ENCODE results near the gene DNAI2.

Gene DNAI2

GRCh38 chr17:74339537-74340195 lies 65.6 kb downstream of the DNAI2 start:
- Histone ChIP-seq H3K9me2 (replicated peaks; ENCODE audit: low read depth, low read length) (no peaks in the 10 kb centered on the region), H3K79me2 (ENCODE audit: insufficient read depth, low read length) (no peaks in the 10 kb centered on the region), H3K9ac (ENCODE audit: low read depth, low read length, poor library complexity, severe bottlenecking) (no peak overlapping the region), H3K27me3 (ENCODE audit: insufficient read depth, low read length, poor library complexity, severe bottlenecking) (no peaks in the 10 kb centered on the region), H3F3A (ENCODE audit: low read depth) (no peaks in the 10 kb centered on the region), H3K36me3 (ENCODE audit: insufficient read depth, low read length) (no peaks in the 10 kb centered on the region), H3K4me1 (ENCODE audit: insufficient read depth, low read length, poor library complexity, severe bottlenecking) (no peaks in the 10 kb centered on the region), H4K20me1 (ENCODE audit: insufficient read depth, low read length, poor library complexity, severe bottlenecking) (no peaks in the 10 kb centered on the region), H2AFZ (ENCODE audit: low read length) (no peak overlapping the region), H3K9me3 (ENCODE audit: insufficient read depth, low read depth, low read length) (no peaks in the 10 kb centered on the region), H3K4me2 (ENCODE audit: low read depth, low read length, poor library complexity, severe bottlenecking) (no peak overlapping the region), H3K4me3 (ENCODE audit: low read length, poor library complexity, severe bottlenecking) (no peak overlapping the region)
- TF ChIP-seq CTCF (conservative IDR thresholded peaks at IDR 0.05; ENCODE audit: low read length) (no peak), EZH2phosphoT487 (IDR thresholded peaks at IDR 0.05; ENCODE audit: borderline replicate concordance) (no peak)

GRCh38 chr17:74340470-74341023 lies 66.5 kb downstream of the DNAI2 start:
- no peak overlapping the region for H3K9ac ChIP-seq (ENCODE audit: low read depth, low read length, poor library complexity, severe bottlenecking)

DNA sequence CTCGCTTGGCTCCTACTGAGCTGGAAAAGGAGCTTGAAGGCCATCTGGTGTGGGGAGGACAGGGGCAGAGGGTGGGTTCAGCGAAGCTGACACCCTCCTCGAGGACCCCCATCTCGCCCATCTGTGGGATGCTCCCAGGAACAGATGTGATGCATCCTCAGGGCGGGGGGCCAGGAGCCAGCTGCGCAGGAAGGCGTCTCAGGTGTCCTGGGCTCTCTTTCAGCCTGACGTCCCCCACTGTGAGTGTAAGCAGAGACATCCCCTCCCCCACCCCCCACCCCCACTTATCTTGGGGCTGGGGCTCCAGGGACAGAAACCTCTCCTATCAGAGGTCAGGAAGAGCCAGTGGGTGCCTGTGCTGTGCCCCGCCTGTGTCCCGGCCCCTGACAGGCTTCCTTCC lies 68.2 kb downstream of the DNAI2 start:
- no peak overlapping the region for H3K9ac ChIP-seq (ENCODE audit: low read depth, low read length, poor library complexity, severe bottlenecking)
- no peaks in the 10 kb centered on the region for H3K79me2 ChIP-seq (ENCODE audit: insufficient read depth, low read length)
- no peak overlapping the region for H2AFZ ChIP-seq (ENCODE audit: low read length)
- H3K36me3 ChIP-seq (ENCODE audit: insufficient read depth, low read length): no peaks in the 10 kb centered on the region
- H3K27me3 ChIP-seq (ENCODE audit: insufficient read depth, low read length, poor library complexity, severe bottlenecking): no peaks in the 10 kb centered on the region
- H4K20me1 ChIP-seq (ENCODE audit: insufficient read depth, low read length, poor library complexity, severe bottlenecking): no peaks in the 10 kb centered on the region
- H3K9me2 ChIP-seq (replicated peaks; ENCODE audit: low read depth, low read length): no peaks in the 10 kb centered on the region
- H3K4me2 ChIP-seq (ENCODE audit: low read depth, low read length, poor library complexity, severe bottlenecking): no peak overlapping the region
- H3K4me3 ChIP-seq (ENCODE audit: low read length, poor library complexity, severe bottlenecking): no peak overlapping the region
- no peaks in the 10 kb centered on the region for H3K4me1 ChIP-seq (ENCODE audit: insufficient read depth, low read length, poor library complexity, severe bottlenecking)
- no peaks in the 10 kb centered on the region for H3K9me3 ChIP-seq (ENCODE audit: insufficient read depth, low read depth, low read length)
- TF ChIP-seq CTCF (conservative IDR thresholded peaks at IDR 0.05; ENCODE audit: low read length) (no peak), EZH2phosphoT487 (IDR thresholded peaks at IDR 0.05; ENCODE audit: borderline replicate concordance) (no peak)
- no peaks in the 10 kb centered on the region for H3F3A ChIP-seq (ENCODE audit: low read depth)

More at GRCh38 chr17:74340470-74341023, 66.5 kb downstream of the DNAI2 start:
- no peaks in the 10 kb centered on the region for H3K4me1 ChIP-seq (ENCODE audit: insufficient read depth, low read length, poor library complexity, severe bottlenecking)
- no peak overlapping the region for H3K4me2 ChIP-seq (ENCODE audit: low read depth, low read length, poor library complexity, severe bottlenecking)
- H3K36me3 ChIP-seq (ENCODE audit: insufficient read depth, low read length): no peaks in the 10 kb centered on the region
- no peaks in the 10 kb centered on the region for H3K27me3 ChIP-seq (ENCODE audit: insufficient read depth, low read length, poor library complexity, severe bottlenecking)
- H3K79me2 ChIP-seq (ENCODE audit: insufficient read depth, low read length): no peaks in the 10 kb centered on the region
- H4K20me1 ChIP-seq (ENCODE audit: insufficient read depth, low read length, poor library complexity, severe bottlenecking): no peaks in the 10 kb centered on the region
- no peaks in the 10 kb centered on the region for H3K9me3 ChIP-seq (ENCODE audit: insufficient read depth, low read depth, low read length)
- no peak overlapping the region for H3K4me3 ChIP-seq (ENCODE audit: low read length, poor library complexity, severe bottlenecking)
- no peak overlapping the region for H2AFZ ChIP-seq (ENCODE audit: low read length)
- H3F3A ChIP-seq (ENCODE audit: low read depth): no peaks in the 10 kb centered on the region
- TF ChIP-seq CTCF (conservative IDR thresholded peaks at IDR 0.05; ENCODE audit: low read length) (no peak), EZH2phosphoT487 (IDR thresholded peaks at IDR 0.05; ENCODE audit: borderline replicate concordance) (no peak)
- H3K9me2 ChIP-seq (replicated peaks; ENCODE audit: low read depth, low read length): no peaks in the 10 kb centered on the region

All from Loucy (cell line).